ENCODE results near the gene OR10G3.
A peak's percentile ranks its signal among the peaks of the same experiment; 100 is the strongest.
"Not testable (repeated sequence)": the region's sequence is repeated elsewhere in the genome, so short reads cannot be mapped to it uniquely, and the experiment has no call there.

The OR10G3 gene, protein sequence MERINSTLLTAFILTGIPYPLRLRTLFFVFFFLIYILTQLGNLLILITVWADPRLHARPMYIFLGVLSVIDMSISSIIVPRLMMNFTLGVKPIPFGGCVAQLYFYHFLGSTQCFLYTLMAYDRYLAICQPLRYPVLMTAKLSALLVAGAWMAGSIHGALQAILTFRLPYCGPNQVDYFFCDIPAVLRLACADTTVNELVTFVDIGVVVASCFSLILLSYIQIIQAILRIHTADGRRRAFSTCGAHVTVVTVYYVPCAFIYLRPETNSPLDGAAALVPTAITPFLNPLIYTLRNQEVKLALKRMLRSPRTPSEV

DNA sequence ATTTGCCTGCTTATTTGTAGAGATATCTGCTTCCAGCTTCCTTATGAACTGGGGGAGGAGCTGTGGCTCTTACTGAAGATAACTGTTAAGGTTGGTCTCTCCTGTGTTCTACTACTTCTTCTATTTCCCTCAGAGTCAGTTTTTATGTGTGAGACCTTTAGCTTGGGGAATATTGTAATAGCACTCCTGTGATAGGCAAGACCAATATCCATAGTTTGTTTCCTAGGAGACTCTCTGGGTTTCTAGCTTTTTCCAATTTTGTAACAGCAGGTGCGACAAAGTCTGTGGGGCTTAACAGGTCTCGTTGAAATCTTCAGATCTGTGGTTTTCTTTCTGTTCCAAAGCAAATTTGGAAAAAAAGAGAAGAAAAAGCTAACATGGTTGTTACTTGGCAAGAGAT is at the start of gene OR10G3:
TSS of gene OR10G3 (minus strand) at position 101 of the 400 bp plus-strand sequence. CDS start 9,332 bp downstream, outside the sequence.
- no peak for DNase-seq (ENCODE audit: low read depth)

DNA sequence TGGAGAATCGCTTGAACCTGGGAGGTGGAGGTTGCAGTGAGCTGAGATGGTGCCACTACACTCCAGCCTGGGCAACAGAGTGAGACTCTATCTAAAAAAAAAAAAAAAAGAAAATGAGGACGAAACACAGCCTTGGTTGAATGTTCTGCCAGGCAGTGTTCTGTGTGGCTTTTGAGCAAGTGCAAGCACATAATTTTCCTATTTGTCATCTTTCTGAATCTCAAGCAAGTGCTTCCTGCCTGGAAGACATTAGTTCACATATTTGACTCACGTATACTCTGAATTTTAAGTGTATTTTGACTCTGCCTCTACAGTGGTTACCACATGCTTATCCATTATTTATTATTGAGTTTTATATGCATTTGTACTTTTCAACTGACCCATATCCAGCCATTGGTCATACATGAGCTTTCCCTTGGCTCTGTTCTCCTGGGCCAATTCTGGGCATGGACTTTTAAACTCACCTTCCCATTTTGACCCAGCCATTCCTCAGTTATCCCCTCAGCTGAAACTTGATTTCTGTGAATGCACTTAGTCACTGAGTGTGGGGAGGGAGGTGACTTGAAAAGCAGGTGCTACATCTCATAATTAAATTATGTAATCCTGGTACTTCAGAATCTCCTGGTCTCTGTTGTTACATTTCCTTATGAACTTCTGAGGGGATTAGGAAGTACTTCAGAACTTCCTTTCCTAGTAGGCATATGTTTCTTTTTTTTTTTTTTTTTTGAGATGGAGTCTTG is 46.8 kb upstream of the OR10G3 start:
- no peak for DNase-seq (ENCODE audit: low read depth)

GRCh38 chr14:21617614-21618013 is 37.7 kb upstream of the OR10G3 start:
- no peak for DNase-seq (ENCODE audit: low read depth)

DNA sequence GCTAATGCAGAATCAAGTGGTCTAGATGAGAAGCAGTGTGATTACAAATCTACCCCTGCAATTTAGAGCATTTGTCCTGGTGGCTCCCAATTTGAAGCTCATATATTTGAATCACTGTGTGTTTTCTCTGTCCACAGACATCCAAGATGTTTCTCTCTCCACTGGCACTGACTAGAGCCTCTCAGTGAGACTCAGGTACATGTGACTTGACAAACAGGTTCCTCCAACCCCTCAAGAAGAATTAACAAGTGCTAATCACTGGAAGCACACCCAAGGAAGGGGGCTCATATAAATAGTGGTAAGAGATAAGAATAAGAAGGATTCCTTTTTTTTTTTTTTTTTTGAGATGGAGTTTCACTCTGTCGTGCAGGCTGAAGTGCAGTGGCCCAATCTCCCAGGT is 34.4 kb upstream of the OR10G3 start:
- no peak for DNase-seq (ENCODE audit: low read depth)

- DNase-seq (ENCODE audit: low read depth) = no peak
Measured at GRCh38 chr14:21612324-21612723, 32.4 kb upstream of the OR10G3 start.

DNA sequence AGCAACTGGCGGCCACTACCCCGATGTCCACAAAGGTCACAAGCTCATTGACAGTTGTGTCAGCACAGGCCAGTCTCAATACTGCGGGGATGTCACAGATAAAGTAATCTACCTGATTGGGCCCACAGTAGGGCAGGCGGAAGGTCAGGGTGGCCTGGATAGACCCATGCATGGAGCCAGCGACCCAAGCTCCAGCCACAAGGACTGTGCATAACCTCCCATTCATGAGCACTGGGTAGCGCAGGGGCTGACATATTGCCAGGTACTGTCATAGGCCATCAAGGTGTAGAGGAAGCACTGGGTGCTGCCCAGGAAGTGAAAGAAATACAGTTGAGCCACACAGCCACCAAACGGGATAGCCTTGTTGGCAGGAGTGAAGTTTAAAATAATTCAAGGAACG is 22.3 kb upstream of the OR10G3 start:
- DNase-seq (ENCODE audit: low read depth) = not testable (repeated sequence)

DNA sequence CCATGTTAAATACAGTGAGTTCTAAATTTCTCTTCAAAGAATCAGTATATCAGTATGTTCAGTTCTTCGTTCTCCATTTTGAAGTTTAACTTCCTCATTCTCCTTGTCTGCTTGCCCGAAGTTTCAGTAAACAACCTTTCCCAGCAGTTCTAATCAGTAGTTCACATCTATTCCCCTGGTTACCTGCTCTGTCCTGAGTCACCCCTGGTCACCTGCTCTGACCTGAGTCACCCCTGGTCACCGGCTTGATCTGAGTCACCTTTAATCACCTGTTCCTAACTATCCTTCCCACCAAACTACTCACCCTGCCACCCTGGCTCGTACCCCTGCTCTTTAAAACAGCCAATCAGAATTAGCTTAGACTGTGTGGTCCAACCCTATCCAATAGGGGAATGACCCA is 9.4 kb upstream of the OR10G3 start:
- no peak for DNase-seq (ENCODE audit: low read depth)

GRCh38 chr14:21575661-21576060 is 4.2 kb downstream of the OR10G3 start:
- DNase-seq (ENCODE audit: low read depth) = no peak

- DNase-seq (ENCODE audit: low read depth) = no peak
Measured at GRCh38 chr14:21572604-21573003, 7.3 kb downstream of the OR10G3 start.

DNA sequence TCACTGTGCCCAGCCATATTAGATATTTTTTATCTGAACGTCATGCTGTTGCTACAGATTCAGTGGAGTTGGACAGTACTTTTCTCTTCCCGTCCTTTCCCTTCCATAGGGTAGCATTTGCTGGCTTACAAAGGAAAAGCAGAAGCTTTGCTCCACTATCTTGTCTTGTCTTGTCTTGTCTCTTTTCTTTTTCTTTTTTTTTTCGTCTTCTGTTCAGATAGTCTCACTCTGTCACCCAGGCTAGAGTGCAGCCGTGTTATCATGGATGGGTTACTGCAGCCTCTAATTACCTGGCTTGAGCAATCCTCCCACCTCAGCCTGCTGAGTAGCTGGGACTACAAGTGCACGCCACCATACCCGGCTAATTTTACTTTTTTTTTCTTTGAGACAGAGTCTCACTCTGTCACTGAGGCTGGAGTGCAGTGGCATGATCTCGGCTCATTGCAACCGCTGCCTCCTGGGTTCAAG is 21.1 kb downstream of the OR10G3 start:
- no peak for DNase-seq (ENCODE audit: low read depth)

- peak; percentile 64 for DNase-seq (ENCODE audit: low read depth)
Measured at GRCh38 chr14:21557084-21557901, 22.6 kb downstream of the OR10G3 start.

DNA sequence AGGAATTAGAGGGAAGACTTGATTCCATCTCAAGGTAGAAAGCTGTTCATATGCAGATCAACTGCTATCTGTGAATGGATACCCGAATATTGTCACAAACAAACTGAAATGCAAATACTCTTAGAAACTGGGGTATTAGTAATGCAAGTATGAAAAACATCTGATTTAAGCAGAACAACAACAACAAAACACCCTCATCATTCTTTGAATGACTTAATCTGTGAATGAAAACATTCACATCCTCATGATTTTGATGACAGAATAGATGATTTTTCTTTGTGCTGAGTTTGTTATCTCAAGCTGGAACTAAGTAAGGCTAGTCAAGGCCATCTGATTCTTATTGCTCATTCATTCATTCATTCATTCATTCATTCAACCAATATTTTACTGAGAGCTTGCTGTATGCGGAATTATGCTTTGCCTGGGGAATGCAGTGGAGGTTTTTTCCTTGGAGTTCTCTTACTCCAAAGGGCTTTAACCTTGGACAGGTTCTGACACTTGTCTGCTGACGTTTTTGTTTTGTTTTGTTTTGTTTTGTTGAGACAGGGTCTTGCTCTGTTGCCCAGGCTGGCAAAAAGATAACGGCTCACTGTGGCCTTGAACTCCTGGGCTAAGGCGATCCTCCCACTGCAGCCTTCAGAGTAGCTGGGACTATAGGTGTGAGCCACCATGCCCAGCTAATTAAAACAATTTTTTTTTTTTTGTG is 23.3 kb downstream of the OR10G3 start:
- no peak for DNase-seq (ENCODE audit: low read depth)

GRCh38 chr14:21553266-21553665 is 26.6 kb downstream of the OR10G3 start:
- DNase-seq (ENCODE audit: low read depth) = no peak

GRCh38 chr14:21544588-21544987 is 35.3 kb downstream of the OR10G3 start:
- not testable (repeated sequence) for DNase-seq (ENCODE audit: low read depth)

DNA sequence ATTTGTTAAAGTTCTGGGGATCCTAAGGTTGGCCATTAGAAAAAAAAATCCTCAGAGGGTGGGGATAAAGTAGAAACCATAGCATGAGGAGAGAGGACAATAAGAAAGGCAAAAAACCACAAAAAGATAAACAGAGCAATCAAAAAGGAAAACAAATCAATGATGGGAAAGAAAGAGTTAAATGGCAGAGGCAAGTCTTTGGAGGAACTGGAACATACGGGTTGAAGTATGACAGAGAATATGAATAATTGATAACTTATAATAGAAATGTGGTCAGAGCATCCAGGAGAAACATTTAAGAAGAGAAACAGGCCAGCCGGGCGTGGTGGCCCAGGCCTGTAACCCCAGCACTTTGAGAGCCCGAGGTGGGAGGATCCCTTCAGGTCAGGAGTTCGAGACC is 35.9 kb downstream of the OR10G3 start:
- no peak for DNase-seq (ENCODE audit: low read depth)

GRCh38 chr14:21543521-21543960 is 36.3 kb downstream of the OR10G3 start:
- no peak for DNase-seq (ENCODE audit: low read depth)

DNA sequence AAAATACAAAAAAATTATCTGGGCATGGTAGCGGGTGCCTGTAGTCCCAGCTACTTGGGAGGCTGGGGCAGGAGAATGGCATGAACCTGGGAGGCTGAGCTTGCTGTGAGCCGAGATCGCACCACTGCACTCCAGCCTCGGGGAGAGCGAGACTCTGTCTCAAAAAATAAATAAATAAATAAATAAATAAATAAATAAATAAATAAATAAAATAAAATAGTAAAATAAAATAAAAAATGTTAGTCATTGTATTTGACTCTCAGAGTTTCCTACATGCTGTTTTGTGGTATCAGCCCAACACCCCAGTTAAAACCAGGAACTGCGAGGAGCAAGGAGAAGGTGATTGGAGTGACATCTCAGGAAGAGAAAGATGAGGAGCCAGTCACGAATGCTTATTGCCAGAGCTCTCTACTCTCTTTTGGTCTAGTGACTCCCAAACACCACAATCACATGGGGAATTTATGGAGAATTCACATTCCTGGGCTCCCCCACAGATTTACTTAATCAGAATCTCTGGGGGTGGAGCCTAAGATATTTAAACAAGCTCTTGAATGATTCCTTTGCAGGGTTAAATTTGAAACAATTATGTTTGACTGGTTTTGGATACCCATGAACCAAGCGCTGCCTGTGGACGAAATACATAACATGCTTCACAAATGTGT is 38.3 kb downstream of the OR10G3 start:
- no peak for DNase-seq (ENCODE audit: low read depth)

DNA sequence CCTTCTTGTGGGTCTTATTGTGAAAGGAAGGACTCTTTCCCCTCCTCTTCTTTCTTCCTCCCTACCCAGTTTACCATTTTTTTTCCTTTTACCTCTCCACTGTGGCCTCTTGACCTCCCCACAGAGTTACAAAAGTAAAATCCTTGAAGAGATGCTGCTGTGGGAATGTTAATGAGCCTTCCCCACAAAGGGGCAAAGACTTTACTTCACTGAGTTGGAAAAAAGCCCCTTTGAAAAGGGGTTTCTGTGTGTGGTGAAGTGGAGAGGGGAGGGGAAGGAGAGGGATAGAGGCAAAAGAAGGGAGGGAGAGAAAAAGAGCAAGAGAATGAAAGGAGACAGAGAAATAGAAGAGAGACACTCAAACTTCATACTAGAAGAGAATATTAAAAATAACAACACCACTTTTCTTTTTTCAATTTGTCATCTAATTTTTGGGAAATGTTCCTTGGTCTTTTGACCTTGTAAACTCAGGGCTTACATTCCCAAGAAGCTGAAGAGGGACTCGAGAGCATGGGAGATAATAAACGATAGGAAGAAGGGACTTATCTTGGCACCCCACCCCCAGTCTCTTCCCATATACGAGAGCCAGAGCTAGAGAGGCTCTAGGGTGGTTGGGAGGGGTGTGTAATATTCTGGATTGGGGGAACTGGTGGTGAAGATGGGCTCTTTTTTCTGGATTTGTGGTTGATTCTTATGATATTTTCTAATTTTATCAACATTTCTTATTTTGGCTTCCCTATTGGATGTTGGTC is 40.5 kb downstream of the OR10G3 start:
- DNase-seq (ENCODE audit: low read depth) = no peak

DNA sequence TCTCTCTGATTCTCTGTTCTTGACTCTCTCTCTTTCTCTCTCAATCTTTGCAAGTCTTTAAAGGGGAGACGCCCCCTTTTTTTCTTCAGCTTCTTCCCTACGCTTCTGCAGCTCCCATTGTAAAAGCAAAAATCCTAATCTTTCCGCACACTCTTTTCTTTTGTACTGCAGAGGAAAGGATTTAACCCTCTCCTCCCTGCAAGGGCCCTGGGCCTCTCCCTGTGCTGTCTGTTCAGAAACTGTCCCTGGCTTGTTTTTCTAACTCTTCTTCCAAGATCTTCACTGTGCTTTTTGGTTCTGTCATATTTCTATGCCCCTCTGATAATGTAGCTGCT is 42.8 kb downstream of the OR10G3 start:
- no peak for DNase-seq (ENCODE audit: low read depth)

- no peak for DNase-seq (ENCODE audit: low read depth)
Measured at GRCh38 chr14:21536418-21537089, 43.3 kb downstream of the OR10G3 start.

Measured in stimulated activated CD8-positive, alpha-beta memory T cell treated with anti-CD3 and anti-CD28 coated beads, Interleukin-15, amount 100 ng/mL, for 1 hour (primary cell).